Natural killer cell treated with Interleukin-12 subunit alpha and Interleukin-12 subunit beta and Interleukin-15 and Interleukin-18, amount 100 ng/mL, for 72 hours (primary cell): ENCODE measurements around the gene CXCL9. TPM values are rescaled to one million over a fixed set of nuclear protein-coding genes. Genes with fewer than 3 reads are reported as not detected.
A peak's percentile ranks its signal among the peaks of the same experiment; 100 is the strongest.
"Not testable (repeated sequence)": the region's sequence is repeated elsewhere in the genome, so short reads cannot be mapped to it uniquely, and the experiment has no call there.

ENCODE experiments used
- ATAC-seq, 2 donors: fragments of 150-1000 bp; cut with Tn5 transposase in 1 of 2; sonication (Bioruptor Pico), chemical (Tn5 transposase) in 1 of 2; 2 replicates each; pipeline ENCODE4 v1.10.0; 2021
- DNase-seq: peaks from one replicate; pipeline ENCODE4 v3.0.0; 2022; ENCODE audit warnings: low spot score
- H3K27ac Mint-ChIP-seq, 2 donors: 1 replicate in 1 of 2; 2 replicates in 1 of 2; pipeline ENCODE4 v1.8.0; 2022; ENCODE audit warnings: mixed read lengths in 2 of 2, mild to moderate bottlenecking in 1 of 2, moderate library complexity in 1 of 2
- H3K27me3 Mint-ChIP-seq, 2 donors: 1 replicate in 1 of 2; 2 replicates in 1 of 2; pipeline ENCODE4 v1.8.0; 2022; ENCODE audit warnings: mixed read lengths in 2 of 2
- H3K36me3 Mint-ChIP-seq: one replicate; pipeline ENCODE4 v1.8.0; 2022; ENCODE audit warnings: mixed read lengths
- H3K4me1 Mint-ChIP-seq, 2 donors: 1 replicate in 1 of 2; 2 replicates in 1 of 2; pipeline ENCODE4 v1.8.0; 2022; ENCODE audit warnings: low read depth in 2 of 2, mixed read lengths in 2 of 2, mild to moderate bottlenecking in 1 of 2
- H3K4me3 Mint-ChIP-seq: one replicate; pipeline ENCODE4 v1.8.0; 2022; ENCODE audit warnings: mixed read lengths
- H3K9me3 Mint-ChIP-seq: 2 replicates; pipeline ENCODE4 v1.8.0; 2022; ENCODE audit warnings: mixed read lengths
- total RNA-seq, 2 donors: library from RNA; stranded (reverse); gene quantifications; one replicate each; pipeline ENCODE4 v1.2.3, GENCODE V29; 2022

Gene CXCL9
- 1 to 10 TPM in 1 of 2 donors, under 1 TPM in 1; 0.57 to 8.6 TPM for total RNA-seq

DNA sequence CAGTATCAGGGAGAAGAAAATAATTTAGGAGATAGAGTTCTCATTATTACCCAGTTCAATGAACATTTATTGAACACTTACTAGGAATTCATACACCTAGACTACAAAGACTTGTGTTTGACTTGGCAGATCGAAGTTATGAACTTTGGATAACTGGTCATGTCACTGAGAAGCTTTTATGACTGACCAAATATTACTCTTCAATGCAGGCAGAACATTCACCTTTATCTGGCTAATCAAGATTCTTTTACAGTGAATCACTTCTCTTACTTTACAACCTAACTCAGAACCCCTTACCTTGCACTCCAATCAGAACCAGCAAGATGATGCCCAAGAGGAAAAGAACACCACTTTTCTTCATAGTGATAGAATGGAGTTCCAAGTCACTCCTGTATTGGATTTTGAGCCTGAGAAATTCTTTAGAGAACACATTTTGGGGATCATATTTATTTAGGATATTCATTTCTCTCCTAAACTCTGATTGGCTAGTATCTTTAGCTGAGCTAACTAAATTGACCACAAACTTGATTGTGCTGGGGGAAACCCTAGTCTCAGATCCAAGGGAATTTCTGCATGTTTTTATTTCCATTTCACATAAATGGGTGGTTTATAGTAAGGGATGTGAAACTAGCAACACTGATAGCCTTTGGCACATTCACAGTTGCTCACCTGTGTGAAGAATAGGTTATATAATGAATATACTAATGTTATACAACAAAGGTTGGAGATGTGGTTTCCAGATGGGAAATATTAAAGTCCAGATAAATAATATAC is at the start of gene CXCL9:
Gene CXCL9, minus strand, starts transcription at position 421 of the 774 bp plus-strand sequence. Its CDS starts 60 bp downstream, at position 361.
- H3K4me1 Mint-ChIP-seq, result peaks cover 0 to 15% of the 10 kb centered on the region in 2 donors
- ATAC-seq, result no peak
- H3K27ac Mint-ChIP-seq, result no peak within 1 kb of the TSS
- H3K9me3 Mint-ChIP-seq, result no peaks in the 10 kb centered on the region
- peaks cover 23 to 38% of the 10 kb centered on the region in 2 donors for H3K27me3 Mint-ChIP-seq
- no peaks in the 10 kb centered on the region for H3K36me3 Mint-ChIP-seq
- DNase-seq, result no peak
- H3K4me3 Mint-ChIP-seq, result no peak within 1 kb of the TSS

DNA sequence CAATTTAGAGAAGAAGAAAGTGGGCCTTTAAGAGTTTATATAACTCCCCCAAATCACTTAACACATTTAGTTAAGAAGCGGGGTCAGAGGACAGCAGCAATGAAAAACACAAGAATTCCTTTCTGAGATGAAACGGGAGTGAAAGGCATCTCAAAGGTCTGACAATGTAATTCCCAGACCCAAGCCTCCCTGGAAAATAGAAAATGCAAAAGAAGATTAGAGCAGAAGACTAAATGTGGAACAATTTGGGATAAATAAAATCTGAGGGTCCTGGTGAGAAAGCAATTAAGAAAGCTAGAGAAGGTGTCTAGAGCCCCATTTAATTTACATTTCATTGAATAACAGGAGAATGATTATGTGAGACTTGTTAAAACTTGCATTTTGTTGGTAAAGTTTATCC is 48.1 kb upstream of the CXCL9 start:
- Mint-ChIP-seq H3K27me3 (peaks cover 11 to 20% of the 10 kb centered on the region in 2 donors), H3K4me3 (peak overlapping the region; percentile 66), H3K27ac (peak overlapping the region; percentile 49 to 72), H3K4me1 (peaks cover 21 to 54% of the 10 kb centered on the region in 2 donors), H3K9me3 (no peaks in the 10 kb centered on the region), H3K36me3 (peaks cover 4% of the 10 kb centered on the region)
- ATAC-seq, result no peak
- no peak for DNase-seq

DNA sequence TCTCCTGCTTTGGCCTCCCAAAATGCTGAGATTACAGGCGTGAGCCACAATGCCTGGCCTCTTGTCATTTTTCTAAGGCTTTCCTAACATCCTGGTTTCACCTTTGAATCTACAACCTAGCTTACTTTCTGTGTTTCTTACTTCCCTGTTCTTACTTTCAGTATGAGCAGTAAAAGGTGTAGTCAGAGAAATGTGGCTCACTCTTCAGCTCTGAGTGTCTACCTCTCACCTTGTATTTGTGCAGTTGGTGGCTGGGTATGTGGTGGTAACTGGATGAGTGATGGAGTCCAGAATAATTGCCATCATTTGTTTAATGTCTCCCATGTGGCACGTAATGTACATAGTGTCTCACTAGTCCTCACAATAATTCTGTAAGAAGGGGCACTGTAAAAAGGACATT is 47.7 kb upstream of the CXCL9 start:
- Mint-ChIP-seq H3K4me1 (peaks cover 17 to 50% of the 10 kb centered on the region in 2 donors), H3K9me3 (no peaks in the 10 kb centered on the region), H3K36me3 (peaks cover 4% of the 10 kb centered on the region), H3K4me3 (peak overlapping the region; percentile 66), H3K27ac (peak overlapping the region; percentile 49 to 72), H3K27me3 (peaks cover 11 to 19% of the 10 kb centered on the region in 2 donors)
- DNase-seq, result no peak
- ATAC-seq, result peak; percentile 75 to 84

DNA sequence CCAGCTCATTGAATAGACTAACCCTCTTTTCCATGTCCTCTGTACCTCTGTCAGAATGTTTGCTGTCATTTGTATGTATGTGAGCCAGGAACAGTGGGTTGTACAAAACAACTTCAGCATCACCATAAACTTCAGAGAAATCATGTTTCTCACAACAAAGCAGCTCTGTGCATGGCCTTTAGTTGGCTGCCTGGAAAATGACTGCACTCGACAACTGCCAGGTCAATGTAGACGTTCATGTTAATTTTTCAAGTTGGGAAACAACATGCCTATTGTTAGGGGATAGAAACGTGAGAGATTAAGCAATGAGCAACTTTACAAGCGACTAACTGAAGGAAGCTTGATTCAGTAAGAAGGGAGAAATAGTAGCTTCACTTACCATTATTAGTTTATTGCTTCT is 46.4 kb upstream of the CXCL9 start:
- DNase-seq, result no peak
- Mint-ChIP-seq H3K27me3 (peaks cover 11 to 17% of the 10 kb centered on the region in 2 donors), H3K9me3 (no peaks in the 10 kb centered on the region), H3K4me3 (peak overlapping the region; percentile 40), H3K27ac (peak overlapping the region in 1 of 2 donors; percentile 2), H3K36me3 (peaks cover 4% of the 10 kb centered on the region), H3K4me1 (peaks cover 10 to 39% of the 10 kb centered on the region in 2 donors)
- ATAC-seq, result no peak

DNA sequence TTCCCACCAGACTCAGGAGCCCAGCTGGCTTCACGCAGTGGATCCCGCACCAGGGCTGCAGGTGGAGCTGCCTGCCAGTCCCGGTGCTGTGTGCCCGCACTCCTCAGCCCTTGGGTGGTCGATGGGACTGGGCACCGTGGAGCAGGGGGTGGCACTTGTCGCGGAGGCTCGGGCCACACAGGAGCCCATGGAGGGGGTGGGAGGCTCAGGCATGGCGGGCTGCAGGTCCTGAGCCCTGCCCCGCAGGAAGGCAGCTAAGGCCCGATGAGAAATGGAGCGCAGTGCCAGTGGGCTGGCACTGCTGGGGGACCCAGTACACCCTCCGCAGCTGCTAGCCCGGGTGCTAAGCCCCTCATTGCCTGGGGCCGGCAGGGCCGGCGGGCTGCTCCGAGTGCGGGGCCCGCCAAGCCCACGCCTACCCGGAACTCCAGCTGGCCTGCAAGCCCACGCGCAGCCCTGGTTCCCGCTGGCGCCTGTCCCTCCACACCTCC is 43.3 kb upstream of the CXCL9 start:
- Mint-ChIP-seq H3K4me1 (peaks cover 7 to 15% of the 10 kb centered on the region in 2 donors), H3K27me3 (peaks cover 6 to 11% of the 10 kb centered on the region in 2 donors)
- not testable (repeated sequence) for ATAC-seq, H3K27ac Mint-ChIP-seq, H3K36me3 Mint-ChIP-seq, DNase-seq, H3K9me3 Mint-ChIP-seq, H3K4me3 Mint-ChIP-seq

DNA sequence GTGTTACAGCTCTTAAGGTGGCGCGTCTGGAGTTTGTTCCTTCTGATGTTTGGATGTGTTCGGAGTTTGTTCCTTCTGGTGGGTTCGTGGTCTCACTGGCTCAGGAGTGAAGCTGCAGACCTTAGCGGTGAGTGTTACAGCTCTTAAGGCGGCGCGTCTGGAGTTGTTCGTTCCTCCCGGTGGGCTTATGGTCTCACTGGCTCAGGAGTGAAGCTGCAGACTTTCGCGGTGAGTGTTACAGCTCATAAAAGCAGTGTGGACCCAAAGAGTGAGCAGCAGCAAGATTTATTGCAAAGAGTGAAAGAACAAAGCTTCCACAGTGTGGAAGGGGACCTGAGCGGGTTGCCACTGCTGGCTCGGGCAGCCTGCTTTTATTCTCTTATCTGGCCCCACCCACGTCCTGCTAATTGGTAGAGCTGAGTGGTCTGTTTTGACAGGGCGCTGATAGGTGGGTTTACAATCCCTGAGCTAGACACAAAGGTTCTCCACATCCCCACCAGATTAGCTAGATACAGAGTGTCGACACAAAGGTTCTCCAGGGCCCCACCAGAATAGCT is 42.6 kb upstream of the CXCL9 start:
- not testable (repeated sequence) for H3K27ac Mint-ChIP-seq

DNA sequence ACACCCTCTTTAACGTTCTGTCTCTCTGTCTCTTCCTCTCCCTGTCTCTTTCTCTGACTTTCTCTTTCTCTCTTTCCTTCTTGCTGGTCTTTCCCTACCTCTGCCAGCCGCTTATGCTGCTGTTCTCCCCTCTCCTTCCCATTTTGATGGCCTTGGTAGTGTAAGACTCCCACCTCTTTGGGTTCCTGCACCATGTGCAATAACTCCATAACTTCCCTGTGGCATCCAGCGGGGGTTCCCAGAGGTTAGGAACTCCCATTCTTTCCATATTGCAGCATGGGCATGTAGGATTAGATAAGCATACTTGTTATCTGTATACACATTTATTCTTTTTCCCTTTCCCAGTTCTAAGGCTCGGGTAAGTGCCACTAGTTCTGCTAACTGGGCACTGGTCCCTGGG is 37.4 kb upstream of the CXCL9 start:
- Mint-ChIP-seq H3K27ac (peak overlapping the region in 1 of 2 donors; percentile 89), H3K27me3 (peaks cover 8 to 11% of the 10 kb centered on the region in 2 donors), H3K4me3 (peak overlapping the region; percentile 74), H3K4me1 (peaks cover 0 to 27% of the 10 kb centered on the region in 2 donors)
- H3K9me3 Mint-ChIP-seq, ATAC-seq, H3K36me3 Mint-ChIP-seq, DNase-seq: not testable (repeated sequence)

More for the DNA sequence above, 42.6 kb upstream of the CXCL9 start:
- H3K4me1 Mint-ChIP-seq, H3K36me3 Mint-ChIP-seq, H3K9me3 Mint-ChIP-seq, H3K27me3 Mint-ChIP-seq, DNase-seq, ATAC-seq, H3K4me3 Mint-ChIP-seq: not testable (repeated sequence)

DNA sequence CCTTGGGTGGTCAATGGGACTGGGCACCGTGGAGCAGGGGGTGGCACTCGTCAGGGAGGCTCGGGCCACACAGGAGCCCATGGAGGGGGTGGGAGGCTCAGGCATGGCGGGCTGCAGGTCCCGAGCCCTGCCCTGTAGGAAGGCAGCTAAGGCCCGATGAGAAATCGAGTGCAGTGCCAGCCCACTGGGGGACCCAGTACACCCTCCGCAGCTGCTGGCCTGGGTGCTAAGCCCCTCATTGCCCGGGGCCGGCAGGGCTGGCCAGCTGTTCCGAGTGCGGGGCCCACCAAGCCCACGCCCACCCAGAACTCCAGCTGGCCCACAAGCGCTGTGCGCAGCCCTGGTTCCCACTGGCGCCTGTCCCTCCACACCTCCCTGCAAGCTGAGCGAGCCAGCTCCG is 36.0 kb upstream of the CXCL9 start:
- H3K36me3 Mint-ChIP-seq, DNase-seq, ATAC-seq, H3K9me3 Mint-ChIP-seq: not testable (repeated sequence)
- Mint-ChIP-seq H3K27me3 (peaks cover 8 to 11% of the 10 kb centered on the region in 2 donors), H3K27ac (peak overlapping the region in 1 of 2 donors; percentile 90), H3K4me3 (peak overlapping the region; percentile 80), H3K4me1 (peaks cover 0 to 27% of the 10 kb centered on the region in 2 donors)

DNA sequence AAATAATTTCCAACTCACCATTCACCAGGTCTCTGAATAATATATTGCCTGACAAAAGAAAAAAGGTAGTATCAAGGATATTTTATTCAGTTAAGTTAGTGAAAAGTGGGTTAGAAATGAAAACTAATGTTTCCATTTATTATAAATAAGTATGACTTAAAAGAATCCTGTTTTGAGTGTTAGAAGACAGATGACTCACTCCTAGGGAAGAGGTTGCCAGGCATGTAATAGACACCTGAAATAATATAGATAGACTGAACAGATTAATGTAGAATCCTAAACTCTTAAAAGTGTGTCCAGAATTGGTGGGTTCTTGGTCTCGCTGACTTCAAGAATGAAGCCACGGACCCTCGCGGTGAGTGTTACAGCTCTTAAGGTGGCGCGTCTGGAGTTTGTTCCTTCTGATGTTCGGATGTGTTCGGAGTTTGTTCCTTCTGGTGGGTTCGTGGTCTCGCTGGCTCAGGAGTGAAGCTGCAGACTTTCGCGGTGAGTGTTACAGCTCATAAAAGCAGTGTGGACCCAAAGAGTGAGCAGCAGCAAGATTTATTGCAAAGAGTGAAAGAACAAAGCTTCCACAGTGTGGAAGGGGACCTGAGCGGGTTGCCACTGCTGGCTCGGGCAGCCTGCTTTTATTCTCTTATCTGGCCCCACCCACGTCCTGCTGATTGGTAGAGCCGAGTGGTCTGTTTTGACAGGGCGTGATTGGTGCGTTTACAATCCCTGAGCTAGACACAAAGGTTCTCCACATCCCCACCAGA is 35.1 kb upstream of the CXCL9 start:
- not testable (repeated sequence) for H3K36me3 Mint-ChIP-seq, DNase-seq, H3K9me3 Mint-ChIP-seq
- H3K4me3 Mint-ChIP-seq, result peak overlapping the region; percentile 80
- ATAC-seq, result peak in 1 of 2 donors; percentile 89
- H3K27me3 Mint-ChIP-seq, result peaks cover 8 to 11% of the 10 kb centered on the region in 2 donors
- peak overlapping the region; percentile 35 to 90 for H3K27ac Mint-ChIP-seq
- H3K4me1 Mint-ChIP-seq, result peaks cover 0 to 27% of the 10 kb centered on the region in 2 donors

DNA sequence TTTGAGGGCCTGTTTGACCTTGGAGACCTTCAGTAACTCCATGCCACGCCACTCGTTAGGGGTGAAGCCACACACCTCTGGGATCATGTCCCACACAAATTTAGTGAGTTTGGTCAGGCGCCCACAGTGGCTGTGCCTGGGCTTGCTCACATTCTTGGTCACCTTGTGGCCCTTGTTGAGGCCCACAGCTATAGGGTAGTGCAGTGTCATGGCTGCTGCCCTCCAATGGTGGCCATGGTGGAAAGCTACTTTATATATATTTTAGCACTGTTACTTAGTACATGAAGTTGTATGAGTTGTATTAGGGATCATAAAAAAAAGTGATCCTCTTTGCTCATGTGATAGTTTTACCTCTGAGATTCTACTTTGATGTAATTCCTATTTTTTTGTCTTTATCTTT is 29.5 kb upstream of the CXCL9 start:
- ATAC-seq, result no peak

DNA sequence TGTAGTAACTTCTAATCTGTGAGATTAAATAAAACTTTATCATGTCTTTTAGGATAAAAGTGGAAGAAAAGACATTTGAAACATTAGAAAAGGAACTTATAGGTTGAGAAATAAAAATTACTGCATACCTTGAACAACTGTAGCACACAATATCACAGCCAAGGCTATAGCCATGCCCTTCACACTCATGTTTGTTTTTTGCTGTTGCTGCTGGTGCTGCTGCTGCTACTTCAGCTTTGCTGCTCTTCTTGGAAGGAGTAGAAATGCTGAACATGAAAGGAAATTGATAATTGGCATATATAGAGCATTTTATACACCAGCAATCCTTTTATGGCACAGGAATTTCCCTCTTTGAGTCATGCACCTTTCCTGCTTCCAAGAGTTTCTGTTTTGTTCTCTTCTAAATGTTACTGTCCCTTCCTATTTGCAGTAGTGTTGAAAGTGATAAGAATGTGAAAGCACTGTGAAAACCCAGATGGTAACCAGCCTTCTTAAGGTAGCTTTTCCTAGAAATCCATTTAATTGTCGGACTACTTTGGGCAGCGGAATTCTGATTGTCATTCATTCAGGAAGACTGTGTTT is 28.6 kb upstream of the CXCL9 start, which contains the start of gene CXCL11:
Gene CXCL11, minus strand, starts transcription at position 272 of the 582 bp plus-strand sequence. Its CDS starts 83 bp downstream, at position 189.
- peak within 1 kb of the TSS; percentile 32 for H3K4me3 Mint-ChIP-seq
- H3K27ac Mint-ChIP-seq, result no peak within 1 kb of the TSS
- ATAC-seq (no peak), DNase-seq (no peak)
- H3K36me3 Mint-ChIP-seq, result no peaks in the 10 kb centered on the region
- H3K27me3 Mint-ChIP-seq, result peaks cover 11 to 14% of the 10 kb centered on the region in 2 donors
- H3K9me3 Mint-ChIP-seq, result no peaks in the 10 kb centered on the region
- peaks cover 3 to 24% of the 10 kb centered on the region in 2 donors for H3K4me1 Mint-ChIP-seq

More for the DNA sequence above, 29.5 kb upstream of the CXCL9 start:
- Mint-ChIP-seq H3K27me3 (peaks cover 8 to 13% of the 10 kb centered on the region in 2 donors), H3K4me3 (no peak overlapping the region), H3K27ac (no peak overlapping the region), H3K4me1 (peaks cover 3 to 28% of the 10 kb centered on the region in 2 donors), H3K36me3 (no peaks in the 10 kb centered on the region), H3K9me3 (no peaks in the 10 kb centered on the region)
- no peak for DNase-seq

DNA sequence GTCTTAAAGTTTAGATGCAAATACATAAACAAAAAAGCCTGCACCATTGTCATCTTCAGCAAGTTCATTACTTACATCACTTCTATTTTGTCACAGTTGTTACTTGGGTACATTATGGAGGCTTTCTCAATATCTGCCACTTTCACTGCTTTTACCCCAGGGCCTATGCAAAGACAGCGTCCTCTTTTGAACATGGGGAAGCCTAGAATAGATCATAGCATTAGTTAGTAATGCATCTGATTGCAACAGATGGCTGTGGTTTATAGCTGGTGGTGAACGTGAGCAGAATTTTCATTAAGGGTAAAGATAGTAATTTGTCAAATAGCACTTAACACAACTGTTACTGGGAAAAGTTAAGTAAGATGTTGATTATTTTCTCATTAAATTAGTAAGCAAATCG is 27.8 kb upstream of the CXCL9 start:
- Mint-ChIP-seq H3K4me1 (peaks cover 3 to 21% of the 10 kb centered on the region in 2 donors), H3K27me3 (peaks cover 13 to 14% of the 10 kb centered on the region in 2 donors), H3K27ac (no peak overlapping the region), H3K36me3 (no peaks in the 10 kb centered on the region), H3K9me3 (no peaks in the 10 kb centered on the region), H3K4me3 (peak overlapping the region; percentile 26)
- peak; percentile 80 to 85 for ATAC-seq
- DNase-seq, result no peak

DNA sequence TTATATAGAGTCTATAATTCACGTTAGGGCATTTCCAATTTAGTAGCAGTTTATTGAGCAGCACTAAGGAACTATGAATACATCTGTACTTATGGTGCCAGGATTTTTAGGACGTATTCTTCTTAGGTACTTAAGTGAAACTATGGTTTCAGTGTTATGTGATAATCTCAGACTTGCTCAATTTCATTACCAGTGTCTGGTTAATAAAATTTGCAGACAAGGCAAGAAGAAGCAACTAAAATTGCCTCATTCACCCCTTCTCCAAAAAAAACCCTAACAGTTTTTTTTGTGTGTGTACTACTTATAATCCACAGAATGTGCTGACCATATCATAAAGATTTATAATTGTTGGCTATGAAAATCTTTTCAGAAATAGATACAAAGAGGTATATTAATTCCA is 22.0 kb upstream of the CXCL9 start:
- H3K4me1 Mint-ChIP-seq, result peaks cover 7 to 33% of the 10 kb centered on the region in 2 donors
- no peak for DNase-seq
- peaks cover 27 to 36% of the 10 kb centered on the region in 2 donors for H3K27me3 Mint-ChIP-seq
- H3K9me3 Mint-ChIP-seq, result no peaks in the 10 kb centered on the region
- no peaks in the 10 kb centered on the region for H3K36me3 Mint-ChIP-seq
- H3K27ac Mint-ChIP-seq, result no peak overlapping the region
- ATAC-seq, result no peak
- no peak overlapping the region for H3K4me3 Mint-ChIP-seq
